HUES48 (cell line): Measurements from ENCODE around the gene RBM14.
"Not testable (repeated sequence)": the region's sequence is repeated elsewhere in the genome, so short reads cannot be mapped to it uniquely, and the experiment has no call there.

Experiments
- H3K27ac ChIP-seq: one replicate; pipeline ENCODE4 v1.7.0; 2013; ENCODE audit warnings: low read depth, low read length, inconsistent platforms
- H3K27me3 ChIP-seq: 2 replicates; pipeline ENCODE4 v1.6.1; 2013; ENCODE audit warnings: mild to moderate bottlenecking, low read length; ENCODE audit not compliant: control insufficient read depth, insufficient read depth
- H3K36me3 ChIP-seq: 2 replicates; pipeline ENCODE4 v1.6.1; 2013; ENCODE audit warnings: low read length; ENCODE audit not compliant: control insufficient read depth, insufficient read depth
- H3K4me1 ChIP-seq: 2 replicates; pipeline ENCODE4 v1.6.1; 2013; ENCODE audit warnings: mild to moderate bottlenecking, low read length; ENCODE audit not compliant: control insufficient read depth, insufficient read depth
- H3K4me3 ChIP-seq: 2 replicates; pipeline ENCODE4 v1.5.1; 2013; ENCODE audit warnings: mild to moderate bottlenecking, low read depth, low read length
- H3K9ac ChIP-seq: 2 replicates; pipeline ENCODE4 v1.6.1; 2013; ENCODE audit warnings: mild to moderate bottlenecking, low read depth, low read length, moderate library complexity
- H3K9me3 ChIP-seq: 2 replicates; pipeline ENCODE4 v1.6.1; 2013; ENCODE audit warnings: low read length; ENCODE audit not compliant: control insufficient read depth, insufficient read depth

The RBM14 gene

DNA sequence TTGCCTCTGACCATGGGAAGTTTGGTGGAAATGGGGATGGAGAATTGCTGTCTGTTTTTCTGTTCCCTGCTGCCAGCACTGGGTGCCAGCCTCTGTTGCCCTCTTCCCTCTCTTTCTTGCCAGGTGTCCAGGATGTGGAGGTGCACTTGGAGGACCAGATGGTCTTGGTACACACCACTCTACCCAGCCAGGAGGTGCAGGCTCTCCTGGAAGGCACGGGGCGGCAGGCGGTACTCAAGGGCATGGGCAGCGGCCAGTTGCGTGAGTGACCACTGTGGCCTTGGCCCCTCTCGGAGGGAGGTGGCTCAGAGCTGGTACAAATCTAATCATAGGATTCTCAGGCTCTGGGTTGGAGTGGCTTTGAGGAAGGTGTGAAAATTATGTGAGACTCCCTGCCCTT lies 17.4 kb upstream of the RBM14 start:
- Histone ChIP-seq H3K27me3 (no peaks in the 10 kb centered on the region), H3K9ac (no peak overlapping the region), H3K36me3 (peaks cover 28% of the 10 kb centered on the region), H3K4me3 (no peak overlapping the region), H3K9me3 (no peaks in the 10 kb centered on the region), H3K27ac (no peak overlapping the region), H3K4me1 (no peaks in the 10 kb centered on the region)

DNA sequence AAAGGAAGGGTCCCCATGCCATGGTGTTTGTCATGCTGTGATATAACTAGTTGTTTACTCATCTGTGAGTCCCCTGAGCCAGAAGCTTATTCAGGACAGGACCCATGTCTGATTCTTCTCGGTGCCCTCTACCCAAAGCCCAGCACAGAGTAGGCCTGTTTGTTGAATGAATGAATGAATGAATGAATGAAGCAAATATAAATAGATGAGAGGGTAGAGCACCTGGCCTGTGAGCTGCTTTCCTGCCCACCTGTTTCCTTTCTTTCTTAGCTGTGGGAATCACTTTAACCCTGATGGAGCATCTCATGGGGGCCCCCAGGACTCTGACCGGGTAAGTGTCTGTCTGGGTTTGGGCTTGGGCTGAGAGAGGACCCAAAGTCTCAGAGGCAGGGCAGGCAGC lies 16.2 kb upstream of the RBM14 start:
- Histone ChIP-seq H3K27me3 (no peaks in the 10 kb centered on the region), H3K36me3 (peaks cover 39% of the 10 kb centered on the region), H3K9ac (no peak overlapping the region), H3K9me3 (no peaks in the 10 kb centered on the region), H3K4me1 (no peaks in the 10 kb centered on the region), H3K27ac (no peak overlapping the region), H3K4me3 (no peak overlapping the region)

DNA sequence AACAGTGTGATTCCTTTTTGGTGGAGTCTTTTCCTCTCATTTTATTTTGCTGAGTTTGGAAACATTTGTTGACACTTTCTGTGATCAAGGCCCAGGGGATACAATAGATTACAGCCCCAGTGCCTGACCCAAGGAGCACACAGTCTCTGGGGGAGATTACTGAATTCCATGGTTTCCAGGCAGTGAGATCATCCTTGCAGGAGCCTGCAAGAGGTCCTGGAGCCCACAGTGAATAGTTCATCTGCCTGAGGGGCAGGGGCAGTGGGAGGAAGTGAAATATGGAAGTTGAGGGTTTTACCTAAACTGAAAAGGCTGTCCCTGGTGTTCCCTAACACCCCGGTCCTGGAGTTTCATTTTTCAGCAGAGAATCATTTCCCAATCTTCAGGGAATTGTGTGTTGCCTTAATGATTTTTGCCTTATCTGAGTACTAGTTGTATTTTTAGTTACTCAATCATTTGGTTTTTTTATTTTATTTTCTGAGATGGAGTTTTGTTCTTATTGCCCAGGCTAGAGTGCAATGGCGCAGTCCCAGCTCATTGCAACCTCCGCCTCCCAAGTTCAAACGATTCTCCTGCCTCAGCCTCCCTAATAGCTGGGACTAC lies 15.7 kb upstream of the RBM14 start:
- Histone ChIP-seq H3K36me3 (peaks cover 44% of the 10 kb centered on the region), H3K4me1 (no peaks in the 10 kb centered on the region), H3K9ac (no peak overlapping the region)

DNA sequence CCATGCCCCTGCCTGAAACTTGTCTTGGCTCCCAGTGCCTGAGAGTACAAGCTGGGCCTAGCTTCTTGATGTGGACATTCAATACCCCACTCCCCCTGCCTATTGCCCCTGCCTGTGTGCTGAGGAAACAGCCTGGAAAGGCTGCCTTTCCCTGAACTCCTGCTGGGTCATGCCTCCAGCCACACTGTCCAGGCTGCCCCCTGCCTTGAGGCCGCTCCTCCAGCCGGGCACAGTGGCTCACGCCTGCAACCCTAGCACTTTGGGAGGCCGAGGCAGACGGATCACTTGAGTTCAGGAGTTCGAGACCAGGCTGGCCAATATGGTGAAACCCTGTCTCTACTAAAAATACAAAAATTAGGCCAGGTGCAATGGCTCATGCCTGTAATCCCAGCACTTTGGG lies 13.4 kb upstream of the RBM14 start:
- Histone ChIP-seq H3K9ac (no peak overlapping the region), H3K36me3 (peaks cover 53% of the 10 kb centered on the region), H3K27me3 (no peaks in the 10 kb centered on the region), H3K9me3 (no peaks in the 10 kb centered on the region), H3K4me1 (no peaks in the 10 kb centered on the region), H3K4me3 (no peak overlapping the region), H3K27ac (no peak overlapping the region)

More for the DNA sequence above, 15.7 kb upstream of the RBM14 start:
- Histone ChIP-seq H3K4me3 (no peak overlapping the region), H3K27ac (no peak overlapping the region), H3K27me3 (no peaks in the 10 kb centered on the region), H3K9me3 (no peaks in the 10 kb centered on the region)

DNA sequence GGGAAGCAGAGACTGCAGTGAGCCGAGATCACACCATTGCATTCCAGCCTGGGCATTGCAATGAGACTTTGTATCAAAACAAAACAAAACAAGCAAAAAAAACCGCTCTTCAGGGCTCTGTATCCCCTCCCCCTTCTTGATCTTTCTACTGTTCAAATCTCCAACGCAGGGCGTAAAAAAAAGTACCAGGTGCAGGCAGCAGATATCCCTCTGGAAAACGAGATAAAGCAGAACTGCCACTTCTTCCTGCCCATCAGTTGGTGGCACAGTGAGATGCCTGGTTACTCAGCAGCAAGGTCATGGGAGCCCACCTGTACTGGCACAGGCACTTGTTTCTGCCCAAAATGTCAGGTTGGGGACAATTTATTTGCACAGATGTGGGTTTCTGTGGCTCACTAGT lies 12.3 kb upstream of the RBM14 start:
- Histone ChIP-seq H3K4me3 (no peak overlapping the region), H3K36me3 (peaks cover 47% of the 10 kb centered on the region), H3K9me3 (no peaks in the 10 kb centered on the region), H3K27me3 (no peaks in the 10 kb centered on the region), H3K9ac (no peak overlapping the region), H3K4me1 (no peaks in the 10 kb centered on the region), H3K27ac (no peak overlapping the region)

DNA sequence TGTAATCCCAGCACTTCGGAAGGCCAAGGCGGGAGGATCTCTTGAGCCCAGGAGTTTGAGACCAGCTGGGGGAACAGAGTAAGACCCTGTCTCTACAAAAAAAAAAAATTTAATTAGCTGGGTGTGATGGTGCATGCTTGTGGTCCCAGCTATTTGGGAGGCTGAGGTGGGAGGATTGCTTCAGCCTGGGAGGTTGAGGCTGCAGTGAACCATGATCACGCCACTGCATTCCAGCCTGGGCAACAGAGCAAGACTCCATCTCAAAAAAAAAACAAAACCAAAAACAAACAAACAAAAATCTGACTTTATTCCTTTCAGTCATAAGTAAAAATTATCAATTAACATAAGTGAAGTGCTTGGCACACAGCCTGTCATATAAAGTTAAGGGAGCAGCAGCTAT lies 9.8 kb upstream of the RBM14 start:
- not testable (repeated sequence) for H3K9me3 ChIP-seq, H3K27me3 ChIP-seq, H3K9ac ChIP-seq, H3K4me1 ChIP-seq, H3K27ac ChIP-seq, H3K4me3 ChIP-seq
- peaks cover 35% of the 10 kb centered on the region for H3K36me3 ChIP-seq

DNA sequence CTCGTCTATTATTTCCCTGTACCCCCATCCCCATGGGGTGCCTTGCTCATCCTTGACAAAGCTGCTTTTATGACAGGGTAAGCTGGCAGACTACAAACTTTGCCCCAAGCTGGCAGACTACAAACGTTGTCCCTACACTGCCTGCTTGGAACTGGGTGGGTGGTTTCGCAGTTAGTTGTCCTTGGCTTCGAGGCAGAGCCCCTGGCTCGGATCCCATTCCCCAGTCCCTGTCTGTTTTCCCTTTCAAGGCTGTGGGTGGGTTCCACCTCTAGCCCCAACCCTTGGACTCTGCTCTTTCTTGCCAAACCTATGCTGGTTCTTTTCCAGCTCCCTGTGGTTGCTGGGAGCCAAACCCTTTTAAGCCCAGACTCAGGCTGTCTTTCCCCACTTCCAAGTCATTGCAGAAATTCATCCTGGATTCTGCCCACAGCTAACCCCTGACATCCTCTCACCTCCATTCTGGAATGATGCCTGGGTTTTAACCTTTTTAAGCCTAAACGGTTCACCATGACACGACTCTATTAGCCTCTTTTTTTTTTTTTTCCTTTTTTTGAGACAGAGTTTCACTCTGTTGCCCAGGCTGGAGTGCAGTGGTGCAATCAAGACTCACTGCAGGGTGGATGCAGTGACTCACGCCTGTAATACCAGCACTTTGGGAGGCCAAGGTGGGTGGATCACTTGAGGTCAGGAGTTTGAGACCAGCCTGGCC lies 9.2 kb upstream of the RBM14 start:
- Histone ChIP-seq H3K9me3 (no peaks in the 10 kb centered on the region), H3K27ac (no peak overlapping the region), H3K4me3 (no peak overlapping the region), H3K4me1 (no peaks in the 10 kb centered on the region), H3K9ac (no peak overlapping the region), H3K36me3 (peaks cover 31% of the 10 kb centered on the region), H3K27me3 (no peaks in the 10 kb centered on the region)

DNA sequence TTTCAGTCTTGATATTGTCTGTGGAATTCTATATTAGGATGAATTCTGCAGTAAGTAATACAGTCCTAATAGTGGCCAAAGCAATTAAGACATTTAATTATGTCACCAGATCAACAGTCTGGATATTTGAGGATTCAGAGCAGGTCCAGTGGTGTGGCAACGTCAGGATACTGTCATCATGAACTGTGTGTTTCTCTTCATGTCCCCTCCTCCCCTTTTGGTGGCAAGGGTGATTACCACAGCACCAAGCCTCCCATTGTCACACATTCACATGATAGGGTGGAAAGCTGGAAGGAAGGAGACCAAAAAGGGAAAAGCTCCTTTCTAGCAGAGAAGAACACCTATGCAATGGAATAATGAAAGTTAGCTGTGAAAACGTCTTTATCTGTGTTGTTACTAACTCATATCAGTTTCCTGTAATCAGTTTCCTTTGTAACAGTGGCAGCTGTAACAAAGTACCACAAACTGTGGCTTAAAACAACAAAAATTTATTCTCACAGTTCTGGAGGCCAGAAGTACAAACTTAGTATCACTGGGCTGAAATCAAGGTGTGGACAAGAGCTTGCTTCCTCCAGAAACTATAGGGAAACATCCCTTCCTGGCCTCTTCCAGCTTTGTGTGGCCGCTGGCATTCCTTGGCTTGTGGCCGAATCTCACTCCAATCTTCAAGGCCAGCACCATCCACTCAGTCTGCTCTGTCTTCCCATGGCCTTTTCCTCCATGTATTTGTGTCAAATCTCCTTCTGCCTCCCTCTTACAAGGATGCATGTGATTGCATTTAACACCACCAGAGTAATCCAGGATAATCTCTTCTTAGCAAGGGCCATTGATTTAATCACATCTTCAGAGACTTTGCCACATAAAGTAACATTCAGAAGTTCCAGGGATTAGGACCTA lies 6.5 kb upstream of the RBM14 start:
- Histone ChIP-seq H3K9me3 (no peaks in the 10 kb centered on the region), H3K9ac (no peak overlapping the region), H3K36me3 (peaks cover 16% of the 10 kb centered on the region), H3K27me3 (no peaks in the 10 kb centered on the region), H3K27ac (no peak overlapping the region), H3K4me3 (no peak overlapping the region), H3K4me1 (no peaks in the 10 kb centered on the region)

DNA sequence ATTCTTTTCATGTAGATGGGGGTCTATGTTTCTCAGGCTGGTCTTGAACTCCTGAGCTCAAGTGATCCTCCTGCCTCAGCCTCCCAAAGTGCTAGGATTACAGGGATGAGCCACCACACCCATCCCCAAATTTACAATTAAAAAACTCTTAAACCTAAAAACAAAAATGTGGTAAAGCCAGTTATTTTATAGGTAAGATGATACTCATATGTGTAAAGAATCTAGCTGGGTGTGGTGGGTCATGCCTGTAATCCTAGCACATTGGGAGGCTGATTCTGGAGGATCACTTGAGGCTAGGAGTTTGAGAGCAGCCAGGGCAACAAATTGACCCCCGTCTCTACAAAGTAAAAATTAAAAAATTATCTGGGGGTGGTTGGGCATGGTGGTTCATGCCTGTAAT lies 4.0 kb upstream of the RBM14 start:
- peaks cover 1% of the 10 kb centered on the region for H3K36me3 ChIP-seq
- H3K4me1 ChIP-seq: no peaks in the 10 kb centered on the region
- no peak overlapping the region for H3K9ac ChIP-seq
- no peaks in the 10 kb centered on the region for H3K27me3 ChIP-seq
- no peak overlapping the region for H3K4me3 ChIP-seq
- no peak overlapping the region for H3K27ac ChIP-seq
- no peaks in the 10 kb centered on the region for H3K9me3 ChIP-seq

DNA sequence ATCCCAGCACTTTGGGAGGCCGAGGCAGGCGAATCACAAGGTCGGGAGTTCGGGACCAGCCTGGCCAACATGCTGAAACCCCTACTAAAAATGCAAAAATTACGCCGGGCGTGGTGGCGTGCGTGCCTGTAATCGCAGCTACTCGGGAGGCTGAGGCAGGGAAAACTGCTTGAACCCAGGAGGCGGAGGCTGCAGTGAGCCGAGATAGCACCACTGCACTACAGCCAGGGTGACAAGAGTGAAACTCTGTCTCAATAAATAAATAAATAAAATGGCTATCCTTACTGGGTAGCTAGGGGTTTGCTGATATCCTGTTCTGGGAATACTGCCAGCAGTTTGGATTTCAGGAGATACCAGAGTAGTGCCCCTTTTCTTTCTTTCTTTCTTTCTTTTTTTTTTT lies 2.4 kb upstream of the RBM14 start:
- Histone ChIP-seq H3K9me3 (no peaks in the 10 kb centered on the region), H3K36me3 (peaks cover 18% of the 10 kb centered on the region), H3K27ac (no peak overlapping the region), H3K4me1 (peaks cover 13% of the 10 kb centered on the region), H3K9ac (no peak overlapping the region), H3K27me3 (no peaks in the 10 kb centered on the region), H3K4me3 (no peak overlapping the region)
